ENCODE measurements around the gene APLF.

Gene APLF

GRCh38 chr2:68425503-68425902 is 41.9 kb upstream of the APLF start:
- Histone ChIP-seq H3K79me2 (ENCODE audit: insufficient read depth, low read length) (no peaks in the 10 kb centered on the region), H3F3A (ENCODE audit: insufficient read depth, low read length) (no peaks in the 10 kb centered on the region), H3K9me2 (ENCODE audit: low read depth, low read length) (no peaks in the 10 kb centered on the region), H3K27me3 (ENCODE audit: insufficient read depth, low read length) (no peaks in the 10 kb centered on the region), H3K36me3 (ENCODE audit: insufficient read depth, low read length) (no peaks in the 10 kb centered on the region), H3K4me1 (ENCODE audit: insufficient read depth, low read length, severe bottlenecking) (peaks cover 55% of the 10 kb centered on the region), H3K4me2 (ENCODE audit: low read length) (no peak overlapping the region), H2AFZ (ENCODE audit: low read length) (no peak overlapping the region), H3K9me3 (ENCODE audit: low read length) (no peaks in the 10 kb centered on the region), H4K20me1 (ENCODE audit: insufficient read depth, low read length) (no peaks in the 10 kb centered on the region), H3K27ac (ENCODE audit: low read depth, low read length, poor library complexity, severe bottlenecking) (peak overlapping the region; percentile 72), H3K9ac (ENCODE audit: low read length) (no peak overlapping the region), H3K4me3 (ENCODE audit: low read depth, low read length, poor library complexity, severe bottlenecking) (no peak overlapping the region)
- TF ChIP-seq EZH2 (IDR thresholded peaks at IDR 0.05; ENCODE audit: borderline replicate concordance, low read length), result no peak
- TF ChIP-seq CTCF (IDR thresholded peaks at IDR 0.05; ENCODE audit: low read length), result no peak

GRCh38 chr2:68426446-68426845 is 40.9 kb upstream of the APLF start:
- no peak overlapping the region for H3K4me3 ChIP-seq (ENCODE audit: low read depth, low read length, poor library complexity, severe bottlenecking)
- H3K4me1 ChIP-seq (ENCODE audit: insufficient read depth, low read length, severe bottlenecking), result peaks cover 55% of the 10 kb centered on the region
- no peak overlapping the region; the same call in 1 of the 2 replicates for H3K9ac ChIP-seq (ENCODE audit: low read length)
- no peak for TF ChIP-seq EZH2 (IDR thresholded peaks at IDR 0.05; ENCODE audit: borderline replicate concordance, low read length)
- TF ChIP-seq CTCF (IDR thresholded peaks at IDR 0.05; ENCODE audit: low read length), result no peak
- H2AFZ ChIP-seq (ENCODE audit: low read length), result no peak overlapping the region
- H3K27me3 ChIP-seq (ENCODE audit: insufficient read depth, low read length), result no peaks in the 10 kb centered on the region
- no peaks in the 10 kb centered on the region for H3F3A ChIP-seq (ENCODE audit: insufficient read depth, low read length)
- H3K36me3 ChIP-seq (ENCODE audit: insufficient read depth, low read length), result no peaks in the 10 kb centered on the region
- no peaks in the 10 kb centered on the region for H3K9me3 ChIP-seq (ENCODE audit: low read length)
- no peaks in the 10 kb centered on the region for H3K9me2 ChIP-seq (ENCODE audit: low read depth, low read length)
- H3K27ac ChIP-seq (ENCODE audit: low read depth, low read length, poor library complexity, severe bottlenecking), result peak overlapping the region; percentile 91
- H3K4me2 ChIP-seq (ENCODE audit: low read length), result peak overlapping the region; percentile 41
- no peaks in the 10 kb centered on the region for H3K79me2 ChIP-seq (ENCODE audit: insufficient read depth, low read length)
- no peaks in the 10 kb centered on the region for H4K20me1 ChIP-seq (ENCODE audit: insufficient read depth, low read length)

GRCh38 chr2:68426848-68427579 is 40.4 kb upstream of the APLF start:
- no peaks in the 10 kb centered on the region for H3K27me3 ChIP-seq (ENCODE audit: insufficient read depth, low read length)
- peaks cover 55% of the 10 kb centered on the region for H3K4me1 ChIP-seq (ENCODE audit: insufficient read depth, low read length, severe bottlenecking)
- peak overlapping the region; percentile 40 for H3K9ac ChIP-seq (ENCODE audit: low read length)
- H4K20me1 ChIP-seq (ENCODE audit: insufficient read depth, low read length), result no peaks in the 10 kb centered on the region
- peaks cover 2% of the 10 kb centered on the region; the same call in 1 of the 2 replicates for H3K9me3 ChIP-seq (ENCODE audit: low read length)
- H3K36me3 ChIP-seq (ENCODE audit: insufficient read depth, low read length), result no peaks in the 10 kb centered on the region
- no peak for TF ChIP-seq CTCF (IDR thresholded peaks at IDR 0.05; ENCODE audit: low read length)
- no peak for TF ChIP-seq EZH2 (IDR thresholded peaks at IDR 0.05; ENCODE audit: borderline replicate concordance, low read length)
- H3K4me3 ChIP-seq (ENCODE audit: low read depth, low read length, poor library complexity, severe bottlenecking), result peak overlapping the region; percentile 21
- H3K79me2 ChIP-seq (ENCODE audit: insufficient read depth, low read length), result no peaks in the 10 kb centered on the region
- no peaks in the 10 kb centered on the region for H3K9me2 ChIP-seq (ENCODE audit: low read depth, low read length)
- peak overlapping the region; percentile 91 for H3K27ac ChIP-seq (ENCODE audit: low read depth, low read length, poor library complexity, severe bottlenecking)
- H2AFZ ChIP-seq (ENCODE audit: low read length), result peak overlapping the region; percentile 62
- H3F3A ChIP-seq (ENCODE audit: insufficient read depth, low read length), result no peaks in the 10 kb centered on the region
- peak overlapping the region; percentile 41 for H3K4me2 ChIP-seq (ENCODE audit: low read length)
